22Rv1 (cell line): ENCODE results near the gene CD86.

Source experiments
- H3K27ac ChIP-seq: fragments of 450-650 bp; 2 replicates; pipeline ENCODE4 v1.5.1; 2017
- ZFX ChIP-seq: fragments of 450-650 bp; IDR thresholded peaks from 2 replicates; pipeline ENCODE4 v1.6.1; 2017; ENCODE audit warnings: antibody characterized with exemption, borderline replicate concordance
- TF ChIP-seq, protein P1 (sequence below): fragments of 450-650 bp; IDR thresholded peaks from 2 replicates; pipeline ENCODE4 v1.5.1; 2017; ENCODE audit warnings: mild to moderate bottlenecking

The CD86 gene

DNA sequence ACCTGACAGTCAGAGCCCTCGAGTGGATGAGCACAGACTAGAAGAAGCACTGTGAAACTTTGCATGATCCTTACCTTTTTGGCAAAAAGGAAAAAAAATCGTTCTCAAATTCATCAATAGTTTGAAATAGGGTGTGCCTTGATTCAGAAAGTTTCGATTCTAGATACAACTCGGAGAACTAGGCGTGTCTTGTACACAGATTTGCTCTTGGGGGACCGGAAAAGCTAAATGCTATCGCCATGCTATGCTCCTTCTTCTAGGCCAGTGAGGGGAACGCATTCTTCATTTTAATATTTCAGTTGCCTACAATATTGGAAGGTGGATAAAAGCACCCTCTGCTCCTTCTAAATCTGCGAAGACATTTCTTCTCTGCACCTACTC lies 25.0 kb downstream of the CD86 start:
- TF ChIP-seq, protein P1, sequence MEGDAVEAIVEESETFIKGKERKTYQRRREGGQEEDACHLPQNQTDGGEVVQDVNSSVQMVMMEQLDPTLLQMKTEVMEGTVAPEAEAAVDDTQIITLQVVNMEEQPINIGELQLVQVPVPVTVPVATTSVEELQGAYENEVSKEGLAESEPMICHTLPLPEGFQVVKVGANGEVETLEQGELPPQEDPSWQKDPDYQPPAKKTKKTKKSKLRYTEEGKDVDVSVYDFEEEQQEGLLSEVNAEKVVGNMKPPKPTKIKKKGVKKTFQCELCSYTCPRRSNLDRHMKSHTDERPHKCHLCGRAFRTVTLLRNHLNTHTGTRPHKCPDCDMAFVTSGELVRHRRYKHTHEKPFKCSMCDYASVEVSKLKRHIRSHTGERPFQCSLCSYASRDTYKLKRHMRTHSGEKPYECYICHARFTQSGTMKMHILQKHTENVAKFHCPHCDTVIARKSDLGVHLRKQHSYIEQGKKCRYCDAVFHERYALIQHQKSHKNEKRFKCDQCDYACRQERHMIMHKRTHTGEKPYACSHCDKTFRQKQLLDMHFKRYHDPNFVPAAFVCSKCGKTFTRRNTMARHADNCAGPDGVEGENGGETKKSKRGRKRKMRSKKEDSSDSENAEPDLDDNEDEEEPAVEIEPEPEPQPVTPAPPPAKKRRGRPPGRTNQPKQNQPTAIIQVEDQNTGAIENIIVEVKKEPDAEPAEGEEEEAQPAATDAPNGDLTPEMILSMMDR: no peak
- TF ChIP-seq ZFX: no peak
- no peak overlapping the region for H3K27ac ChIP-seq

DNA sequence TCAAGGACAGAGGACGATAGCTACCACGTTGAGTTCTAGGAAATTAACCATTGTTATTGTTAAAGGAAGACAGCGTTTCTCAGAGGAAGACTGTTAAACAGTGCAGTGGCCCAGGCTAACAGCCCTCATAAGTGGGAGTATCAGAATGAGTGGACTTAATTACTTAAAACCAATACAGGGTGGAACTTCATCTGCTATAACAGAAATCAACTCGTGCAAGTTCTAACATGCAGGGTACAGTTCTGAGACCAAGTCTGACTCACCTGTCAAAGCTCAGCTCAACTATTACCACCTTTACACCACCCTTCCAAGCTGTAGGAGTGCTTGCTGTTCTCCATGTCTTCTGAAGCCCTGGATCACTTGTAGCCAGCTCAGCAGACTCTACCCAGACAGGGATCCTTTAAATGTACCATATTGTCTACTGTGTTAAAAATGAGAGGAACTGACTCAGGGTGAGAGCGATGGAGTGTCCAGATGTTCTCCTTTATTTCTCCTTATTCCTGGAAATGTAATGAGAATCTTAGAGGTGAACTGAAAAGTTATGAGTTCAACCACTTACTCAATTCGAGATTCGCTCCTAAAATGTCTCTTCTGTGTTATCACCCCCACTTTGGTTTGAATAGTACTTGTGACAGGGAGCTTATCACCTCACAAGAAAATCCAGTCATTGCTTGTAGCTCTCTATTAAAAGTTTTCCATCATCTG lies 26.5 kb downstream of the CD86 start:
- H3K27ac ChIP-seq: no peak overlapping the region
- TF ChIP-seq, protein P1: no peak
- TF ChIP-seq ZFX: no peak

DNA sequence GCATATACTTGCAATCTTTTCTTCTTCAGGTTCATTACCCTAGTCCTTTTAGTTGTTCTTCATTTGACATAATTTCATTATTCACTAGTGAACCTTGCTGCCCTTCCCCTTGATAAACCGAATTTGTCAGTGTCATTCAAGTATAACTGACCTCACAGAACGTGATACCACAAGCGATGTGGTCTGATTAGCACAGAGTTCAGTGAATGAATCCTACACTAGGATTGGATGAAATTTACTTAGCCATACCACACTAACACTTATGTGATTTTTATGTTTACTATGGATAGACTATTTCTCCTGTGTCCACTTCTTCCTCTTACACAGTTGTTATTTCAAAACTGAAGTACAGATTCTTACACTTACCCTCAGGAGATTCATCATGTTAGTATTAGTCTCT lies 27.2 kb downstream of the CD86 start:
- TF ChIP-seq ZFX: no peak
- TF ChIP-seq, protein P1: no peak
- H3K27ac ChIP-seq: no peak overlapping the region

DNA sequence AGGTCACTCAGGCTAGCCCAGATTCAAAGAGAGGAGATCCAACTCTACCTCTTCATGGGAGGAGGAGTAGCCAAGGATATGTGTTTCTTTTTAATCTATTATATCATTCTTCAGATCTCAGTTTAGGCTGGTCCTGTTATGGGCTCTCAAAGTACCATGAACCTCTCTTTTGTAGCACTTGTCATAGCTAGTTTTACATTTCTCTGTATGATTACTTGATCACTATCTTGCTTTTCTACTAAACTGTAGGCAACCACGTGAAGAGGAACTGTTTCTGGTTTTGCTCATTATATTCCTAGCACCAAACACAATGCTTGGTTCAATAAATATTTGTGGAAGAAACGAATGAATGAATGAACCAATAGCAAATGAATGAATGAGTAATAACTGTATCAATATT lies 29.6 kb downstream of the CD86 start:
- no peak overlapping the region for H3K27ac ChIP-seq
- TF ChIP-seq, protein P1: no peak
- TF ChIP-seq ZFX: no peak

DNA sequence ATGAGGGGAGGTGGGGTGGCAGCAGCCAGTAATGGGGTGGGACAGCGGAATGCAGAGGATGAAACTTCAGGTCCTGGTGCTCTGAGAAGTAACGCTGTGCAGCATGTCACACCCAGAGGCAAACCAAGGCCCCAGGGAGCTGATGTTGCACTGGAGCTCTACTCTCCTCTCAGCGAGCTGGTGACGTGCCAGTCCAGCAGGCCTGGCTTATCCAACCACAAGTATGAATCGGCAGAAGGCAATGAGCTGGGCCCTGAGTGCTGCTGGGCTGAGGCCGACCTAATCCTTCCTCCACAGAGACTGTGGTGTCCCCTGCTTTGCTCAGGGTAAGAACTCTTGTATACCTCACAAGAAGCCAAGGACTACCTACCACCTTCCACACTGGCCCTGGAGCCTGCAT lies 30.5 kb downstream of the CD86 start:
- no peak for TF ChIP-seq ZFX
- TF ChIP-seq, protein P1: no peak

DNA sequence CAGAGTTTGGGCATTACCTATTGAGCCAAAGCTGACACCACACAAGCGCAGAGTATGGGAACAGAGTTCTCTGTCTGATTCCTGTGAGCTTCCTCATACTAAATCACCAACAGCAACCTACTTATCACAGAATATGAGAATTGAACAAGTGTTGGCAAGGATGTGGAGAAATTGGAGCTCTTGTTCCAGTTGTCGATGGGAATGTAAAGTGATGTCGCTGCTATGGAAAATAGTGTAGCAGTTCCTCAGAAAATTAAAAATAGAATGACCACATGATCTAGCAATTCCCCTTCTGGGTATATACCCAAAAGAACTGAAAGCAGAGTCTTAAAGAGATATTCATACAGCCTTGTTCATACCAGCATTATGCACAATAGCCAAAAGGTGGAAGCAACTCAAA lies 33.4 kb downstream of the CD86 start:
- TF ChIP-seq, protein P1: no peak
- TF ChIP-seq ZFX: no peak
- H3K27ac ChIP-seq: no peak overlapping the region

More for the DNA sequence above, 30.5 kb downstream of the CD86 start:
- no peak overlapping the region for H3K27ac ChIP-seq

DNA sequence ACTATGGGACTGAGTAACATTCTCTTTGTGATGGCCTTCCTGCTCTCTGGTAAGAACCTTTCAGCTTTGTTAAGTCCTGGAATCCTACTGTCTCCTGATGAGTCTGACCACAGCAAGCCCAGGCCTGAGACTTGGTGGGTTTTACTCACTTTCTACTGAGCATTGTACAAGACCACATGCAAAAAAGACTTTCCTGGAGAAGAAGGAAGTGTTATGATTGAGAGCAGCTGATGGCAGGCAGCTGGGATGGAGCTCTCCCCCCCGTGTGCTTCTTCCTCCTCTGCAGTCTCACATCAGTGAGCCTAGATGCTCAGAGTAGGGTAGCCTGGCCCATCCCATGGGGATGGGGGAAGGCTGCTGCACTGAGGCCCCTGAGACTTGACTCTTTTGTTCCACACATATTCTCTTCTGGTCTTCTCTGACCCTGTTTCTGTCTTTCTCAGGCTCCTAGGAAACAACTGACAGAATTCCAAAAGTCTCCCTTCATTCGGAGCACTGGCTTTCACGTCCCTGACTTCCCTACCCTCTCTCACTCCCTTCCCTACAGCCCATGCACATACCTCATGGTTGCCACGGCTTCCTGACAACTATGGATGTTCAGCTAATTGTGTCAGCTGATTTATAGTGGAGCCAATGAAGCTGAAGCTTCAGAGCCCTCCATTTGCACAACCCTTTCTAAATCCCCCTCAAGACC lies 36.6 kb downstream of the CD86 start:
- H3K27ac ChIP-seq: no peak overlapping the region
- no peak for TF ChIP-seq ZFX
- TF ChIP-seq, protein P1: no peak
